ENCODE measurements around the gene KLHL1.

Gene KLHL1

DNA sequence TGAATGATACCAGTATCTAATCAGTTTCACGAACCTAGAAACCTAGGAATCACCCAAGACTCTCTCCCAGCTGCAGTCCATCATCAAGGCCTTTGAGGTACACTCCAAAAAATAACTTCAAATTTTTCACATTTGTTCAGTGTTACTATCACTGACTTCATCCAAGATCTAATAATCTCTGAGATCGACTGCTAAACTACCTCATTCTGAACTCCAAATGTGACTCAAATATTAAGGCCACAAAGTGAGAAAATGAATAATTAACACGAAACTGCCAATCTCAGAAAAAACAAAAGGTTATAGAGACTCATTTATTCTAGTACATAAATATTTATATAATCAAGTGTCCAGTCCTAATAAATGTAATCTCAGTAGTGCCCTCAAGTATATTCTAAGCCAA, 430.9 kb downstream of the KLHL1 start:
- H3K4me3 ChIP-seq (replicated peaks; ENCODE audit: low read depth, low read length) = no peak overlapping the region
- DNase-seq (ENCODE audit: extremely low read depth, insufficient read length) = no peak
- TF ChIP-seq, protein P1, sequence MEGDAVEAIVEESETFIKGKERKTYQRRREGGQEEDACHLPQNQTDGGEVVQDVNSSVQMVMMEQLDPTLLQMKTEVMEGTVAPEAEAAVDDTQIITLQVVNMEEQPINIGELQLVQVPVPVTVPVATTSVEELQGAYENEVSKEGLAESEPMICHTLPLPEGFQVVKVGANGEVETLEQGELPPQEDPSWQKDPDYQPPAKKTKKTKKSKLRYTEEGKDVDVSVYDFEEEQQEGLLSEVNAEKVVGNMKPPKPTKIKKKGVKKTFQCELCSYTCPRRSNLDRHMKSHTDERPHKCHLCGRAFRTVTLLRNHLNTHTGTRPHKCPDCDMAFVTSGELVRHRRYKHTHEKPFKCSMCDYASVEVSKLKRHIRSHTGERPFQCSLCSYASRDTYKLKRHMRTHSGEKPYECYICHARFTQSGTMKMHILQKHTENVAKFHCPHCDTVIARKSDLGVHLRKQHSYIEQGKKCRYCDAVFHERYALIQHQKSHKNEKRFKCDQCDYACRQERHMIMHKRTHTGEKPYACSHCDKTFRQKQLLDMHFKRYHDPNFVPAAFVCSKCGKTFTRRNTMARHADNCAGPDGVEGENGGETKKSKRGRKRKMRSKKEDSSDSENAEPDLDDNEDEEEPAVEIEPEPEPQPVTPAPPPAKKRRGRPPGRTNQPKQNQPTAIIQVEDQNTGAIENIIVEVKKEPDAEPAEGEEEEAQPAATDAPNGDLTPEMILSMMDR (IDR thresholded peaks at IDR 0.05; ENCODE audit: insufficient read depth, low read length, poor library complexity, severe bottlenecking) = no peak

DNA sequence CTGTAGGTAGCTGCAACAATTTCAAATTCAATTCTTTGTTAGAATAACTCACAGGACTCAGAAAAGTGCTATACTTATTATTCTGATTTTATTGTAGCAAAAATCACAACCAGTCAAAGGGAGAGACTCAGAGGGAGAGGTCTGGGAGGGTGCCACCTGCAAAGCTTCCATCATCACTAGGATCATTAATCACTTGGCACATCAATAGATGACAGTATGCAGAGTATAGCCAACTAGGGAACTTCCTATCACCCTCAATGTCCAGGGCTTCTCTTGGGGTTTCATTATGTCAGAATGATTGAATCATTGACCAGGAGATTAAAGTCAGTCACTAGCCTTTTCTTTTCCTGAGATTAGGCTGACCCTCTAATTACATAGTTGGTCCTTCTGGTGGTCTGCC, 432.0 kb downstream of the KLHL1 start:
- H3K27me3 ChIP-seq (replicated peaks; ENCODE audit: control insufficient read depth, insufficient read depth, low read length) = no peaks in the 10 kb centered on the region
- H3K4me3 ChIP-seq (replicated peaks; ENCODE audit: low read depth, low read length) = no peak overlapping the region
- DNase-seq (ENCODE audit: extremely low read depth, insufficient read length) = no peak
- no peaks in the 10 kb centered on the region for H3K36me3 ChIP-seq (ENCODE audit: control insufficient read depth, insufficient read depth, low read length)
- TF ChIP-seq, protein P1 (IDR thresholded peaks at IDR 0.05; ENCODE audit: insufficient read depth, low read length, poor library complexity, severe bottlenecking) = no peak

More for the DNA sequence above, 430.9 kb downstream of the KLHL1 start:
- no peaks in the 10 kb centered on the region for H3K27me3 ChIP-seq (replicated peaks; ENCODE audit: control insufficient read depth, insufficient read depth, low read length)
- H3K36me3 ChIP-seq (ENCODE audit: control insufficient read depth, insufficient read depth, low read length) = no peaks in the 10 kb centered on the region

DNA sequence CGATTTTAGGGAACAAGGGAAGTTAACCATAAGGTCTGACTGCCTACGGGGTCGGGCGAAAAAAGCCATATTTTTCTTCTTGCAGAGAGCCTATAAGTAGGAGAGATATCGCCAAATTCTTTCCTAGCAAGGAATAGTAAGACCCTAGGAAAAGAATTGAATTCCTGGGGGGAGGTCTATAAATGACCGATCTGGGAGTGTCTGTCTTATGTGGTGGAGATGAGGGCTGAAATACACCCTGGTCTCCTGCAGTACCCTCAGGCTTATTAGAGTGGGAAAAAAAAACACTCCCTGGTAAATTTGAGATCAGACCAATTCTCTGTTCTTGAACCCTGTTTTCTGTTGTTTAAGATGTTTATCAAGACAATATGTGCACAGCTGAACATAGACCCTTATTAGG, 448.1 kb downstream of the KLHL1 start:
- TF ChIP-seq, protein P1 (IDR thresholded peaks at IDR 0.05; ENCODE audit: insufficient read depth, low read length, poor library complexity, severe bottlenecking) = no peak
- Histone ChIP-seq H3K27me3 (replicated peaks; ENCODE audit: control insufficient read depth, insufficient read depth, low read length) (no peaks in the 10 kb centered on the region), H3K4me3 (replicated peaks; ENCODE audit: low read depth, low read length) (no peak overlapping the region), H3K36me3 (ENCODE audit: control insufficient read depth, insufficient read depth, low read length) (no peaks in the 10 kb centered on the region)
- no peak for DNase-seq (ENCODE audit: extremely low read depth, insufficient read length)

DNA sequence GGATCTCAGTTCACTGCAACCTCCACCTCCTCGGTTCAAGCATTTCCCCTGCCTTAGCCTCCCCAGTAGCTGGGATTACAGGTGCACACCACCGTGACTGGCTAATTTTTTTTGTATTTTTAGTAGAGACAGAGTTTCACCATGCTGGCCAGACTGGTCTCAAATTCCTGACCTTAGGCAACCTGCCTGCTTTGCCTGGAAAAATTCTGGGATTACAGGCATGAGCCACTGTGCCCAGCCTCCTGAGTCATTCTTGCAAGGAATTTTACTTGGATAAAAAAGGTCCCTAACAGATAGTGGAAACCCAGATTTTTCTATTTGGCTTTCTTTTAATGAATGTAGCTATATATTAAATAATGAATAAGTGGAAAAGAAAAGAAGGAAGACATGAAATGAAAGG, 450.6 kb downstream of the KLHL1 start:
- Histone ChIP-seq H3K27me3 (replicated peaks; ENCODE audit: control insufficient read depth, insufficient read depth, low read length) (no peaks in the 10 kb centered on the region), H3K4me3 (replicated peaks; ENCODE audit: low read depth, low read length) (no peak overlapping the region), H3K36me3 (ENCODE audit: control insufficient read depth, insufficient read depth, low read length) (no peaks in the 10 kb centered on the region)
- TF ChIP-seq, protein P1 (IDR thresholded peaks at IDR 0.05; ENCODE audit: insufficient read depth, low read length, poor library complexity, severe bottlenecking) = no peak
- DNase-seq (ENCODE audit: extremely low read depth, insufficient read length) = no peak

DNA sequence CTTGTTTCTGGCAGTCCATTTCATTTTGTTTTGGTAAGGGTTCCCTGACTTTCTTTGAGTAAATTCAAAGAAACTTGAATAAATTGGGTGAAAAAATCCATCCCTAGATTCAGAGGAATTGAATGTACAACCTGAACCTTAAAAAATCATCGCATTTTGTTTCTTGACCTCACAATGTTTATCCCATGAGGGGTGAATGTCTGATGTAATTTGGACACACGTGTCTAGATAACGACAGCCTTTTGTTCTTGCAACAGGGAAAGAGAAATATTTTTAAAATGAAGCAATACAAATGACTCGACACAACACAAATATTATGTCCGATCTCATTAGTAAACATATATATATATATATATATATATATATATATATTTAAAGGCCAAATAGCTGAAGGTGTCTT, 453.9 kb downstream of the KLHL1 start:
- H3K27me3 ChIP-seq (replicated peaks; ENCODE audit: control insufficient read depth, insufficient read depth, low read length) = no peaks in the 10 kb centered on the region
- DNase-seq (ENCODE audit: extremely low read depth, insufficient read length) = no peak
- H3K4me3 ChIP-seq (replicated peaks; ENCODE audit: low read depth, low read length) = no peak overlapping the region
- no peaks in the 10 kb centered on the region for H3K36me3 ChIP-seq (ENCODE audit: control insufficient read depth, insufficient read depth, low read length)
- TF ChIP-seq, protein P1 (IDR thresholded peaks at IDR 0.05; ENCODE audit: insufficient read depth, low read length, poor library complexity, severe bottlenecking) = no peak

Measured in GM06990 (cell line).